Erythroblast (primary cell): Measurements from ENCODE around the gene KRT12.

ENCODE experiments used
- DNase-seq, 2 experiments: peaks; one replicate each; lab custom pipeline; 2025; lab: John Stamatoyannopoulos, UW
- GATA1 ChIP-seq: IDR thresholded peaks from 2 replicates; pipeline ENCODE4 v1.6.1; 2011; ENCODE audit warnings: low read depth, mild to moderate bottlenecking, control low read depth, low read length, moderate library complexity
- POLR2A ChIP-seq: IDR thresholded peaks from 2 replicates; pipeline ENCODE4 v1.6.1; 2011; ENCODE audit warnings: mild to moderate bottlenecking, low read length

Gene KRT12

DNA sequence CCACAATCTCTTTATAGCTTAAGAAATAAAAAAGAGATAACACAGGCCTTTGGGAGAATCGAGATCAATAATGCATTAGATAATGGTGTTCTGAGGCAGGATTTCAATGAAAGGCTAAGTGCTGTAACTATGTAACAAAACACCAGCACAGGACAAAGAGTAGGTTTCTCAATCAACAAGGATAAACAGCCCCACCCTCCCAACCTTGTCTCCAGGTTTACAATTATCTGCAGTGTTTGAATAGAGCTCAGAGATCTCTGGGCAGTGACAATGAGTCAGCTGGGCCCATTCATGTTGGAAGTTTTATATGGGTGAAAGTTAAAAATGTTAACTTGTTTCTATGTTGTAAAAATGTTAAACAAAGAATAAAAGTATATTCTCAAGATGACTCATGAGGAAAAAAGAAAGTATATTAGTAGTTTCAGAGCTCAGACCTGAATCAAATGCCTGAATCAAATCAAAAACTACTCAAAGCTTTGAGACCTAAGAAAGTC lies 35.0 kb upstream of the KRT12 start:
- TF ChIP-seq POLR2A (no peak), GATA1 (no peak)

DNA sequence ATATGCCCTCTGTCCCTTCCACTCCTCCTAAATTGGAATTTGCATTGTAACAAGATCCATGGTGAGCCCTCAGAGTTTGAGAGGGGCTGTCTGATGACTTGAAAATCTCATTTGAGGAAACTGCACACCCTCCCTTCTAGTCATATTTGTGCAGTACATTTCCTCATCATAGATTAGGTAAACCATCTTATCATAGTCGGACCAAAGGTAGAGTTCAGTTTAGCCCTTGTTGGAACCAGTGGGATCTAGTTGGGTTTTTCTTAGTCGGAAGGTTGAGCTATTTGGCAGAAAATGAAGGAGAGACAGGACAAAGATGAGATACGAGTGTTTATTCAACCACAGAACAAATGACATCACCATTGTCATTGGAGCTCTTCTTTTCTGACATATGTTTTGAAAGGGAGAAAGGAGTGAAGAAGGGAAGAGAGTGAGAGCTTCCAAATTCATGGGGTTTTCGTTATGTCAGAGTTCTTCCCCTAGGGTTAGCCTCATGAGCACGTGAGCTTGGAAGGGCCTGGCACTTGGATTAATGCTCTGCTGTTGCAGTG lies 33.9 kb upstream of the KRT12 start:
- TF ChIP-seq POLR2A = no peak
- TF ChIP-seq GATA1 = no peak
- no peak for DNase-seq

More for the DNA sequence above, 35.0 kb upstream of the KRT12 start:
- no peak for DNase-seq

DNA sequence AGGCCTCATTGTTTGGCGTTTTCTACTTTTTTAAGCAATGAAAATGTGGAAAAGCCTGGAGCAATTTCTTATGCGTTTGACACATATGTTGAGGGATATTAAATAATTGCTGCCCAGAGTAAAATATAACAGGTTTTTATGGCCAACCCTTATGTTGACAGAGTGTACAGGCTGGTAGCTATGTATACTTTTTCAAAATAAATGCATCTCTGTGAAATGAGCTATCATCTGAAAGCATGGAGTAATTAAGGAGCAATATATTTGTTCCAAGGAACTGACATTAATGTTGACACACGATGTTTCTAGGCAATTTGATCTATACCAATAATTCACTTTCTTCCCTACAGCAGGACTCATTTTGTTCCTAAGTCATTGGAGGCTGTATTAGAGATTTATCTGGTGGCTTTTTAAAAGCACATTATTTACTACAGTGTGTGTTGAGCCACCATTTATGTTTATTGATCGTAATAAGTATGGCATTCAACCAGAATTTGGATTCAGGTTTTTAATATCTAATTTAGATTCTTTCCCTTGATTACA lies 30.0 kb upstream of the KRT12 start:
- DNase-seq = no peak
- TF ChIP-seq POLR2A = no peak
- TF ChIP-seq GATA1 = no peak

DNA sequence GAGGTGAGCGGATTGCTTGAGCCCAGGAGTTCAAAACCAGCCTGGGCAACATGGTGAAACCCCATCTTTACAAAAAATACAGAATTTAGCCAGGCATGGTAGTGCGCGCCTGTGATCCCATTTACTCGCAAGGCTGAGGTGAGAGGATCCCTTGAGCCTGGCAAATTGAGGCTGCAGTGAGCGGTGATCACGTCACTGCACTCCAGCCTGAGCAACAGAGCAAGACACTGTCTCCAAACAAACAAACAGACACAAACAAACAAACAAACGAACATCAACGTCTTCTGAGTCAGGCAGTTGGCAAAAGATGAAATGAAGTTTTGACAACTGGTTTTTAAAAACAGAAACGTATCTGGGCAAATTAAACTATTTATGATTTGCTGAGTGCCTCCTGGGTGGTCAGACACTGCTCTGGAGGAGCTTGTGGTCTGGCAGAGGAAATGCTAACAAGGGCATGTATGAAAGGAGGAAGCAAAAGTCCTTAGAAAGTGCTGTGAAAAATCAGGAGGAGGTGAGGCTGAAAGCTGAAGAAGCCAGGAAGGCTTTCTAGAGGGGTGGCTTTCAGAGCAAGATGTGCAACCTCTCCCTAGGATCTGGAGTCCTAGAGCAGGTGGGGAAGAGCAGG lies 28.2 kb upstream of the KRT12 start:
- TF ChIP-seq GATA1 (no peak), POLR2A (no peak)
- DNase-seq = no peak

- TF ChIP-seq GATA1 (no peak), POLR2A (no peak)
- no peak for DNase-seq
These were observed 21.2 kb upstream of the KRT12 start for GRCh38 chr17:40888196-40888720.

DNA sequence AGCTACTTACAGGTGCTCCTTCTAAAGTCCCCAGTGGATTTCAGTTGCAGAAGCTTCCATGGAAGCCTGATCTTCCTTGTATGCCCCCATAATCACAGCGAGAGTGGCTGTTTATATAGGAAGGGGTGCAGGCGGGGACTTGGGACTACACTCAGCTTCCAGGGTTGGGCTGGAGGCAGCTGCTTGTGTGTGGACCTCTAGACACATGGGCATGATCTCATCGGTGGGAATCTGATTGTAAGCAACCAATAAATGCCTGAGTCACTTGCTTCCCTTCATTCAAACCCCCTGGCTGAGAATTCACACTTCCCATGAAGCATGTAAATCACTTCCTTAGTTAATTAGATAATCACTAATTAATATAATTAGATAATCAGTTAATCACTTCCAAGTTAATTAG lies 19.1 kb upstream of the KRT12 start:
- no peak for DNase-seq
- TF ChIP-seq POLR2A (no peak), GATA1 (no peak)

- no peak for DNase-seq
- TF ChIP-seq POLR2A (no peak), GATA1 (no peak)
These were observed 17.9 kb upstream of the KRT12 start, which contains the start of gene KRT20 for GRCh38 chr17:40884708-40885512. KRT20 (minus strand) TSS chr17:40885242; CDS start chr17:40885185, 57 bp downstream.

DNA sequence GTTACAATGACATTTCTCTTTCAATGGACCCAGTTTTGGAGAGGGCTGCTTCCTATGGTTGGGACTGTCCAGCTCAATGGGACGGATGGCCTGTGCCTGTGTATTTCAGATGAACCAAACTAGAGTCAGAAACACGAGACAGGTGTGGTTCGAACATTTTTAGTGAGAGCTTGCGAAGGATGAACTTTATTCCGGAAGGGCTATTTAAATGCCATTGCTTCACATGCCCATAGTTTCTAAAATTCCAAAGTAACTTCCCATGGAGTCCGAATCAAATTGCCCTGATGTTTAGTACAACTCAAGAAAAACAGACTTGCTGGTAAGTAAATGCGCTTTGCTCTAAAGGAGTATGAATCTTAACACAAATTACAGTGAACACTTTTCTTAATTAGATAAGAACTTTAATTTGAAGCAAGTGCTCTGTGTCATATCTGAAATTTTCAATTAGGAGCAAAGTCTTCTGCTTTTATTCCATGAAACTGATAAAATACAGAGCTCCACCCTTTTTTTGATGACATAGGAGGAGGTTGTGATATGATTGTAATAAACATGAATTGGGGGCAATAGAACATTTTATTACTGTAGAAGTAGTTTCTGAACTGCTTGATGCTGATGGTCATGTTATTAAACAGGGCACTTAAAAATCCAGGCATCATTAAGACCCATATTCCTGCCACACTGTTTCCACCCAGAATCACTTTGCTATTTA lies 16.8 kb upstream of the KRT12 start:
- no peak for DNase-seq
- no peak for TF ChIP-seq GATA1
- no peak for TF ChIP-seq POLR2A

DNA sequence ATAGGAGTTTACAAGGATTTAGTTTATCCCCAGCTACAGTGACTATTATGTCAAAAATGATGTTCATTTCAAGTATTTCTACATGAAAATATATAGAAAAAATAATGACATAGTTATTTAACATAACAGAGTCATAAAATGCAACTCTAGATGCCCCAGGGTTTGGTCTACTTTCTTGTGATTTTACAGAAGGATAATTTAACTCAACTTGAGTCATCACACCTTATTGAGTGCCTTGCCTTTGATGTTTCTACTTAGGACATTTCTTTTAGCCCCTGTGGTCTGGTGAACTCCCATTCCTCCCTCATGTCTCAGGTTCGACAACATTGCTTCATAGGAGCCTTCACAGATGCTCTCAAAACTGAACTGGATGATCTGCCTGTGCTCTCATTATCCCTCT lies 16.0 kb upstream of the KRT12 start:
- DNase-seq = no peak
- TF ChIP-seq POLR2A (no peak), GATA1 (no peak)

GRCh38 chr17:40879026-40879425 lies 12.0 kb upstream of the KRT12 start:
- no peak for TF ChIP-seq POLR2A
- DNase-seq = no peak

- no peak for TF ChIP-seq POLR2A
- TF ChIP-seq GATA1 = no peak
- no peak for DNase-seq
These were observed 11.0 kb upstream of the KRT12 start for GRCh38 chr17:40878044-40878443.

- DNase-seq = no peak
- TF ChIP-seq GATA1 = no peak
- no peak for TF ChIP-seq POLR2A
These were observed 6.8 kb upstream of the KRT12 start for GRCh38 chr17:40873801-40874200.

DNA sequence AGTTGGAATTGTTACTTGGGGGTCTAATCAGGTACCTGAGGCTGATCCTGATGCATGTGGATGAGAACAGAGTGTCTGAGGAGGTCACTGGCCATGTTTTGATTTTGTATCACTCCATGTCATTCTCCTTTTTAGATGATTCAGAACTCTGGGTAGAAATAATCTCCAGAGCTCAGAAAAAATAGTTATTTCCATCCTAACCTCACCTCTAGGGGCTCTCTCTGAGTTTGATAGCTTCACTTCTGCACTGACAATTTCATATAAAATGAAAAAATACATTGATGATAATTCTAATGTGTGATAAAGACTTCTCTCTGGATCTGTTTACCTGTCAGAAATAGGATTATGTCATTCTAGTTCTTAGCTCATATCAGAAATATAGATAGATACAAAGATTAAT lies 6.2 kb upstream of the KRT12 start:
- DNase-seq = no peak
- TF ChIP-seq GATA1 (no peak), POLR2A (no peak)
